Parietal lobe (tissue), 2 donors: ENCODE results near the gene CCDC197. TPM values are rescaled to one million over a fixed set of nuclear protein-coding genes. Genes with fewer than 3 reads are reported as not detected.

Source experiments
- small RNA-seq: library from RNA; depleted of rRNA; stranded (forward); fragments of <200 nt; gene quantifications from one replicate; pipeline ENCODE3, GENCODE V24; 2014; ENCODE audit warnings: low replicate concordance
- total RNA-seq: library from RNA; depleted of rRNA; stranded (reverse); fragments of >200 nt; gene quantifications from one replicate; pipeline ENCODE4 v1.2.3, GENCODE V29; 2014

CCDC197 gene
- not detected for total RNA-seq

GRCh38 chr14:93997082-93997481, at the start of gene CCDC197:
CCDC197 (plus strand) TSS chr14:93997301; CDS start chr14:93998132, 831 bp downstream.

GRCh38 chr14:93976477-93977057, 20.5 kb upstream of the CCDC197 start, which contains the start of gene ASB2:
ASB2 (minus strand) TSS chr14:93976570; CDS start chr14:93964539, 12,031 bp downstream.

GRCh38 chr14:94026173-94026888, 29.2 kb downstream of the CCDC197 start, which contains the start of gene OTUB2:
OTUB2 (plus strand) TSS chr14:94026340; CDS start chr14:94026538, 198 bp downstream.

Small RNA genes lying within 50 kb of the gene (small RNA-seq; reads per million reads assigned to genes)
- gene MIR4506: not detected

Other genes with a start within 250 kb of the CCDC197 start
- gene PRIMA1, start 208.8 kb upstream of the CCDC197 start, total RNA-seq: not detected
- gene FAM181A, start 70.0 kb upstream of the CCDC197 start, total RNA-seq: 1.6 TPM
- gene ASB2, start 20.7 kb upstream of the CCDC197 start, total RNA-seq: not detected
- 5.6 TPM for gene OTUB2, start 29.0 kb downstream of the CCDC197 start, total RNA-seq
- gene DDX24, start 83.9 kb downstream of the CCDC197 start, total RNA-seq: 121 TPM
- gene IFI27L1, start 84.0 kb downstream of the CCDC197 start, total RNA-seq: 5.3 TPM
- 8.8 TPM for gene IFI27, start 113.4 kb downstream of the CCDC197 start, total RNA-seq
- 11.9 TPM for gene IFI27L2, start 132.3 kb downstream of the CCDC197 start, total RNA-seq
- gene PPP4R4, start 177.0 kb downstream of the CCDC197 start, total RNA-seq: 1.6 TPM